Skin of body (tissue), 2 donors: Measurements from ENCODE around the gene MRPL23. TPM values are rescaled to one million over a fixed set of nuclear protein-coding genes. Genes with fewer than 3 reads are reported as not detected.

ENCODE experiments used
- DNase-seq: peaks from one replicate; lab custom pipeline; 2025; lab: John Stamatoyannopoulos, UW
- total RNA-seq: library from RNA; depleted of rRNA; stranded (reverse); fragments of >200 nt; gene quantifications from one replicate; pipeline ENCODE4 v1.2.3, GENCODE V29; 2014

MRPL23 gene
- total RNA-seq, 1 donor from 2014 or later, result 20.5 TPM

GRCh38 chr11:1920909-1921573 is 26.1 kb upstream of the MRPL23 start:
- DNase-seq, result no peak

DNA sequence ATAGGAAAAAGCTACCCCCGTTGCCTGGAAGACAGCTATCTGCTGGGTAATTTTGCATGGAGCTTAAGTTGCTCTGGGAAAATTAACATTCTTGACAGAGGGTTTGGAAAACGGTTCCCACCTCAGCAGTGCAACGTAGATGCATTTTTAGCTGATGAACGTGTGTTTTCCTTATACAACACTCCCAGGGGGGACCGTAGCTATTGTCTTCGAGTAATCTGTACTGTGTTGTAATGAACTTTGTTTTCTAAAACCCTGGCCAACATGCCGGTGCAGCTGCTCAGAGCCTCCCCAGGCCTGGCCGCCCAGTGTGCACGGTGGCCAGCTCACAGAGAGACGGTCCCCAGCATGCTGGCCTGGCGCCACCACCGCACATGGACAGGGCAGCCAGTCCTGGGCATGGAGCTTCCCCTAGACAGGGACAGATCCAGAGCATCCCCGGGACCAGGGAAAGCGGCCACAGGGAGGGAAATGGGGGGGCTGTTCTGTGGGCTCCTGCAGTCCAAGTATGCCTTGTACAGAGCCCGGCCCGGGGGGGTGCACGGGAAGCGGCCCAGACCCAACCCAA is 25.5 kb upstream of the MRPL23 start:
- DNase-seq, result peak; percentile 97

DNA sequence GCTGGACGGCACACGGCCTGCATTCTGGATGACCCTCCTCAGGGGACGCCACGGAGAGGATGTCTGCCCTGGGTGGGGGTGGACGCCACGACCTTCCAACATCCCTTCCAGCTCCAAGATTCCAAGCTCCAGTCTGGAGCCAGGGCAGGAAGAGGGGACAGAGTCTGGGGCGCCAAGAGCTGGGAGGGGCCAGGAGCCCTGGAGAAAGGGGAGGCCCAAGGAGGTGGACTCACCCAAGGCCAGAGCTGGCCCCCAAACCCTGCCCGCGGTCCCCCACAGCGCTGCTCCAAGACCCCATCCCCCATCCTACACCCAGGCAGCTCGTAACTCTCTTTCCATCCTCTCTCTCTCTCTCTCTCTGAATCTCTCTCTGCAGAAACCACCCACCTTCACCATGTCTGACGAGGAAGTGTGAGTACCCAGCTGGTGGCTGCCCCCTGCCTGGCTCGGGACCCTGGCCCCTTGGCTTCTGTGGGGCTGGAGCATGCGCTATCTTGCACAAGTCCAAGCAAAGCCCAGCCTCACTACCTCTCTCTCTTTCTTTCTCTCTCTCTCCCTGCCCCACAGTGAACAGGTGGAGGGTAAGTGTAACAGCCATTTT is 24.6 kb upstream of the MRPL23 start:
- peak; percentile 66 for DNase-seq

GRCh38 chr11:1923201-1923956 is 23.8 kb upstream of the MRPL23 start:
- DNase-seq, result no peak

DNA sequence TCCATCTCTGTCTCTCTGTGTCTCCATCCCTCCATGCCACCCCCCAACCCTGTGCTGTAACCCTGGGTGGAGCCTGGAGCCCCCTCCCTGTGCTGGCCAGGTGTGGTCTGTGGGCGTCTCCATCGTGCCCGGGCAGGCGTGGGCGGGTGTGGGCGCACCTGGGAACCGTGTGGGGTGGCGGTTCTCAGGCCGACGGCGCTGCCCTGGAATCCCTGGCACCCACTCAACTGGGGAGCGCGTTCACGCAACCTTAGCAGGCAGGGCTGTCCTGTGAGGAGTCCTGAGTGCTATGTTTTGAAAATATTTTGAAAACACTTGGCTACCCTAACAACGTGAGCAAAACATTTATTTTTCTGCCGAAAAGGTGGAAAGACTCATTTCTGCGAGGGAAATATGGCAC is 23.0 kb upstream of the MRPL23 start:
- DNase-seq, result no peak

DNA sequence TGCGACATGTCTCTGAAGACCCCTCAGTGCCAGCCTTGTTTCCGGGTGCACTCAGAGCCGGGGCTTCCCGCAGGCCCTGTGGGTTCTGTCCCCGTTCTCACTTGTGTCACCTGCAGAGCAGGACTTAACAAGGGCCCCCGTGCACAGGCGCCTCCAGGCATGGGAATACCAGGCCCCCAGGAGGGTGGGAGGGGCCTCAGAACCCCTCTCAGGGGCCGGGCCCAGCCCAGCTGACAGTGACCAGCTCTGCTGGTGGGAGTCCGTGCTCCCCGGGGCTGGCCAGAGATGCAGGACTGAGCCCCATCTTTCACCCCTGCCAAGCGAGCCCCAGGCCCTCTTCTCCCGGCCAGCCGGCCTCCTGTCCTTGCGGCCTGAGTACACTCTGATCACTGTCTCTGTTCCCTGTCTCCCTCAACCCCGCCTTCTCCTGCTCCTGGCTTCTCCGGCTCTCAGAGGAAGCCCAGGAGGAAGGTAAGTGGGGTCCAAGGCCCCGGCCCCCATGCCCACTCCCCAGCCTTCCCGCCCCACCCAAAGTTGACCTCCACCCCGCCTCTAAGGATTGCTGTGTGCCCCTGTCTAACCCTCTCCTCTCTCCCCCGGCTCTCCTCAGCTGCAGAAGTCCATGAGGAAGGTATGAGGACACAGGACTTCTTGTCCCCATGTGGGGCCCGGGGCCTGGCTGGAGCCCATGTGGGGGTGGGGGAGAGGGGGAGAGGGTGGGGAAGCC is 22.3 kb upstream of the MRPL23 start:
- DNase-seq, result no peak

DNA sequence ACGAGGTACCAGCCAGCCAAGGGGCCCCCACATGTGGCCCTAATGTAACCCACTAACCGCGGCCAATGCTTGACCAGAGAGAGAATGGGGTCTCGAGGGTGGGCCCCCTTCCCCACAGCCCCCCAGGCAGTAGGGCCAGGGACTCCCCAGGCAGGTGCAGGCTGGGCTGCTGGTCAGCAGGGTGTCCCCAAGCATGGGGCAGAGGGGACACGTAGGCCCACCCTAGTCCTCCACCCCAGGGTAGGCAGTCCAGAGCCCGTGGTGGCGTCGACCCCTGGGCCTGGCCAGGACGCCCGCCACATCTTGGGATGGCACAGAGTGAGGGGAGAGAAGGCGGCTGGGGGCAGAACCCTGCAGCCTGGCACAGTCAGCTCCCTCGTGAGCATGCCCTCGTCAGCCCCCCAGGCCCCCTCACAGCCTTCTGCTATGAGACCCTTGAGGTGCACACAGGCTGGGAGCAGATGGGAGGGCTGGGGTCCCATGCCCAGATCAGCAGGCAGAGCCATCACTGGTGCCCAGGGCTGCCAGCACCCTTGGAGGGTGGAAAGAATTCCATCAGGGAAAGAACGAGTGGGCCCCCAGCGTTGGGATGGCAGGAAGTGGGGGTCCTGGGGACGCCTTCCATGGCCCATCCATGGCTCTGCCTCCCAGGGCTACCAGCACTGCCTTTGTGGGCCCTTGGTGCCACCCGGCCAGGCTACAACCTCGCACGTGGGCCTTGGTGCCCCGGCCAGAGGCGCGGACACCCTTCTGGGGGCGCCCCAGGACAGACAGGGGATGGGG is 21.6 kb upstream of the MRPL23 start:
- DNase-seq, result no peak

DNA sequence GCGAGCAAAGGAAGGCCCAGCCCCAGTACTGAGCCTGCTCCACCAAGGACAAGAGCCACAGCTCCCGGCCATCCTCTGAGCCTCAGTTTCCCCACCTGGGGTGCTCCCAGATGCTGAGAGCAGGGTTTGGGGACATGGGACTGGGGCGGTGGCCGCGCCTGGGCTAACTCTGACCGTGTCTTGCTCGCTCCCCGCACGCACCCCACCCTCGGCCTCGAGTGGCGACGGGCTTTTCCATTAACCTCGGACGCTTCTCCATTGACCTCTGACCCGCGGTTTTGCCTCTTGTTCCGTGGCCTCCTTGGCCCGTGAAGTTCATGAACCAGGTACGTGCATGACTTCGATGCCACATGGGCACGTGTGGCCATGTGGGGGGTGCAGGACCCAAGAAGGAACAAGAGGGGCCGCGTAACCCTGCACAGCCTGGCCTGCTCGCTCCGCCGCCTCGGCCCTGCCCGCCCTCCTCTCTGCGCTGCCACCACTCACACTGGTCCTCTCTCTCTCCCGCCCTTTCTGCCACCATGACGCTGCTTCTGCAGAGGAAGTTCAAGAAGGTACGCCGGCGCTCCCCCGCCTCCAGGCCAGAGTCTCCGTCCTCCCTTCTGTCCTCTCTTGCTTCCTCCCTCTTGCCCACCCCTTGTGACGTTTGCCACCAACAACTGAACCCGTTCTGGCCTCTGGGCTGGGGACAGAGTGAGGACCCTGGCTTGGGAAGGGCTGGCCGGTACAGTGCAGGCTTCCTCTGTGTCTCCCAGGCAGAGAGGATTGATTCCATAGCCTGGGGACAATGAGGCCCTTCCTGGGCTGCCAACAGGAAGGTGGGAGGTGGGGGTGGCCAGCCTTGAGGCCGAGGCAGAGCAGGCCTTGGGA is 20.7 kb upstream of the MRPL23 start:
- no peak for DNase-seq

GRCh38 chr11:1927026-1927847 is 19.9 kb upstream of the MRPL23 start:
- DNase-seq, result peak; percentile 64

DNA sequence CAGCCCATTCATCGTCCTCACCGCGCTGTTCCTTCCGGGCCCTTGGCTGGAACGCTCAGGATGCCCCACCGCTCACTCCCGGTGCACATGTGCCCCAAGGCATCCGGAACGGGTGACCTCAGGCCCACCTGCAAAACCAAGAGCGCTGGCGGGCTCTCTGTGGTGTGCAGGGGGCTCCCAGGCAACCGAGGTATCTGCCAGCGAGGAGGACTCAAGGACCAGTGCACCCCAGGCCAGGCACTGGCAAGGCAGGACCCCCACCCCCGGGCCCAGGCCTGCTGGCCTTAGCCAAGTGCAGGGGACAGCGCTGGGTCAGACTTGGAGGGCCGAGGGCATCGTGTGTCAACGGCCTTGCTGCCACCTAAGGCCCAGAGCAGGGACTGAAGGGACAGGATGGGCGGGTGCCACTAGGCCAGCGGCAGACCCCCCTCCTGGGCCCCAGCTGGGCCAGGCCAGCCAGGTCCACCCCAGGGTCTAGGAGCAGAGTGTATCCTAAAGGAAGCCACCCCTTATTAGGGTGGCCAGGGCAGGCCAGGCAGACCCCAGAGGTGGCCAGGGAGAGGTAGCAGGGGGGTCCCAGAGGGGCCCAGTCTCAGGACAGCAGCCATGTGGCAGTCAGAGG is 19.2 kb upstream of the MRPL23 start:
- no peak for DNase-seq

GRCh38 chr11:1928470-1928890 is 18.7 kb upstream of the MRPL23 start:
- no peak for DNase-seq

GRCh38 chr11:1928891-1929541 is 18.1 kb upstream of the MRPL23 start:
- DNase-seq, result no peak

DNA sequence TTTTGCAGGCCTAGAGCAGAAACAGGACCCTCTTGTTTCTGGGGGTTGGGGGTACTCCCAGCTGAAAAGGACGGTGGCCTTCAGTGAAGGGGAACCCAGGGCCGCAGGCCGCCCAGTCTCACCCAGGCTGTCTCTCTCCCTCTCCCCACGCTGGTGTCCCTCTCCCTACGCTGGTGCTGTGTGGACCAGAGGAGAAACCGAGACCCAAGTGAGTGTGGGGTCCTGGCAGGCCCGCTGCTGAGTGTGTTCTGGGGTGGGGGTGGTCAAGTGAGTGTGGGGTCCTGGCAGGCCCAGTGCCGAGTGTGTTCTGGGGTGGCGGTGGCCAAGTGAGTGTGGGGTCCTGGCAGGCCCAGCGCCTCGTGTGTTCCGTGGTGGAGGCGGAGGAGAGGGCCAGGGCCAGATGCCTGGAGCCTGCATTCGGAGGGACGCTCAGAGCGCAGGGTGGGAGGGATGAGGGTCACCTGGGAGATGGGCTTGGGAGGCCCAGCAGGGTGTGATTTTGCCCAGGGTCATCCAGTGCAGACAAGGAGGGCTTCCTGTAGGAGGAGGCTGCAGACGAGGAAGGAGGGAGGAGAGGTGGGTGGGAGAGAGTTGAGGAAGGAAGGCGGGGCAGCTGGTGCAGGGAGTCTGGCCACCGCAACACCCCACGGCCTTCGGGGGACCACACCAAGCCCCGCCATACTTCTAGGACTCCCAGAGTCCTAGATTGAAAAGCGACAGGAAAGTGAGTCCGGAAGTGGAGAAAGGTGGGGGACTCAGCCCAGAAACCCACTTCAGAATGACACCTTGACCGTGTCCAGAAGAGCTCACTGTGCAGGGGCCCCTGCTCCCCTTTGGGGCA is 17.3 kb upstream of the MRPL23 start:
- no peak for DNase-seq

DNA sequence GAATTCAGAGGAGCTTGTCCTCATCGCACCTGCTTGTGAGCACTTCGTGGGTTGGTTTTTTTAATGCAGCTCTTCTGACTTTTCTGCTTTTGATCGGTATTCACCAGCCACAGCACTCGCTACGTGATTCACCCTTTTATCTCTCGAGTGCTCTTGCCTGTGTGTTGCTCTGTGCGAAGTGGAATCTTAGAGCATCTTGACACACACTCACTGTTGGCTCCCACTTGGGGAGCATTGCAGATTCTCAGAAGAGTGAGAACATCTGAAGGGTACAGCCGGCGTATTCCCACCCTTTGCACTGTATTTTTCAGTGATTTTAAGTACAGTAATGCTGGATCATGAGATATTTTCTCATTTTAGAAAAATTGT is 16.7 kb upstream of the MRPL23 start:
- DNase-seq, result peak; percentile 22

GRCh38 chr11:1931341-1932104 is 15.6 kb upstream of the MRPL23 start:
- peak; percentile 83 for DNase-seq

DNA sequence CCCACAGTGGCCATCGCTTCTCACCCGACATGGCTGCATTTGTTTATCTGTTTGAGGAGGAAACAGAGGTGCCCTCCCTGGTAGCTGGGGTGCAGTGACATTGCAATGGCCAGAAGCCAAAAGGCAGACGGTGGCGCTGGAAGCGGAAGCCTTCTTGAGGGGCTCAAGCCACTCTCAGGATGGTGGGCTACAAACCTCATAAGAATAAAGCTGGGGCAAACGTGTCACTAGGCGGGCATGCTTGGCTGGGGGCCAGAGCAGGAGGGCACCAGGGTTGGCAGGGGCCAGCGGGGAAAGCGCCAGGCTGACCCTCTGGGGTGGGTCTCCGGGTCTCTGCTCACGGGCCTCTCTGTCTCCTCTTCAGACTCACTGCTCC is 15.0 kb upstream of the MRPL23 start:
- no peak for DNase-seq
